GM12878 (cell line): ENCODE measurements around the gene DNMT3A.

Experiments
- CTCF ChIP-seq, 3 experiments: IDR thresholded peaks in 2 of 3; conservative IDR thresholded peaks in 1 of 3; 2 replicates each; pipeline ENCODE4 v1.5.1; 2011; ENCODE audit warnings: low read depth in 3 of 3, low read length in 3 of 3, mild to moderate bottlenecking in 3 of 3, control low read depth in 2 of 3, moderate library complexity in 2 of 3, inconsistent platforms in 1 of 3, mixed read lengths in 1 of 3; ENCODE audit not compliant: control insufficient read depth in 2 of 3, insufficient read depth in 1 of 3; ENCODE audit errors: extremely low read depth in 1 of 3
- EZH2 ChIP-seq: IDR thresholded peaks from 2 replicates; pipeline ENCODE4 v1.6.1; 2012; ENCODE audit warnings: low read depth, mild to moderate bottlenecking, control low read depth, inconsistent platforms, low read length, borderline replicate concordance; ENCODE audit not compliant: control insufficient read depth
- POLR2AphosphoS5 ChIP-seq: IDR thresholded peaks from 2 replicates; pipeline ENCODE4 v1.6.1; 2011; ENCODE audit warnings: mild to moderate bottlenecking, low read length, inconsistent platforms
- SUPT20H ChIP-seq: IDR thresholded peaks from 2 replicates; pipeline ENCODE4 v1.6.1; 2011; ENCODE audit warnings: low read depth, mild to moderate bottlenecking, low read length, moderate library complexity, borderline replicate concordance; ENCODE audit not compliant: control insufficient read depth
- SUZ12 ChIP-seq: fragments of 200-600 bp; sonication (generic); IDR thresholded peaks from one replicate; pipeline ENCODE4 v1.6.1; 2018; ENCODE audit warnings: antibody characterized with exemption, mild to moderate bottlenecking; ENCODE audit not compliant: unreplicated experiment
- TF ChIP-seq, protein P1 (sequence below): IDR thresholded peaks from 2 replicates; pipeline ENCODE4 v1.6.1; 2012; ENCODE audit warnings: low read depth, low read length, improper control_type of control experiment

DNA sequence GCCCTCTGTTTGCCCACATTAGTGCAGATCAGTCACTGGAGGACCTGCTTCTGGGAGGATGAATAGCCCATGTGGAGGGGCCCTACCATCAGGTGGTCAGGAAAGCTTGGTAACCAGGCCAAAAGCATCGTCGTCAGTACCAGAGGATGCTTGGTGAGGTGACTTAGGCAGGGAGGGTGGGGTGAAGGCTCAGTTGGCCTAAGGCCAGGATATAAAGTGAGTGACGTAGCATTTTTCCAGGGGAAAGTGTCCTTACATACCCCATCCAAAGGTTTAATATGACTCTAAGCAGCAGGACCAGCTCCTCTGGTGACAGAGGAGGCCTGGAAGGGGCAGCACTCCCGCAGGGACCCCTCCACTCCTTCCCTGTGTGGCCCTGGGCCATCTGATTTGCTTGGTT lies 27.7 kb upstream of the DNMT3A start:
- TF ChIP-seq SUPT20H (no peak), CTCF (IDR thresholded peaks at IDR 0.05 in 2 of 3, conservative IDR thresholded peaks at IDR 0.05 in 1 of 3; ENCODE audit: control insufficient read depth in 2 of 3, extremely low read depth in 1 of 3, insufficient read depth in 1 of 3, low read depth in 3 of 3, low read length in 3 of 3) (no peak), SUZ12 (no peak), POLR2AphosphoS5 (no peak), EZH2 (no peak)
- TF ChIP-seq, protein P1, sequence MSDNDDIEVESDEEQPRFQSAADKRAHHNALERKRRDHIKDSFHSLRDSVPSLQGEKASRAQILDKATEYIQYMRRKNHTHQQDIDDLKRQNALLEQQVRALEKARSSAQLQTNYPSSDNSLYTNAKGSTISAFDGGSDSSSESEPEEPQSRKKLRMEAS = no peak
